ENCODE data around the gene OAT. TPM values are rescaled to one million over a fixed set of nuclear protein-coding genes. Genes with fewer than 3 reads are reported as not detected.

The OAT gene
- total RNA-seq, 3 donors from 2014 or later = 46.7 to 120 (median 69.6) TPM

- no peak for TF ChIP-seq CTCF (IDR thresholded peaks at IDR 0.05)
- ATAC-seq (no peak), DNase-seq (no peak)
- Histone ChIP-seq H3K4me3 (no peak overlapping the region), H3K4me1 (ENCODE audit: low read depth) (no peaks in the 10 kb centered on the region), H3K9me3 (no peaks in the 10 kb centered on the region), H3K36me3 (ENCODE audit: low read depth) (peaks cover 4% of the 10 kb centered on the region)
- intact Hi-C loops (cut with DNase I, micrococcal nuclease) = no loop called here
Observed at GRCh38 chr10:124401633-124402032, 17.1 kb downstream of the OAT start.

- intact Hi-C loops (cut with DNase I, micrococcal nuclease) = no loop called here
- DNase-seq (no peak), ATAC-seq (no peak)
- no peaks in the 10 kb centered on the region for H3K9me3 ChIP-seq
- no peaks in the 10 kb centered on the region for H3K4me1 ChIP-seq (ENCODE audit: low read depth)
- H3K4me3 ChIP-seq = no peak overlapping the region
- peaks cover under 1% of the 10 kb centered on the region for H3K36me3 ChIP-seq (ENCODE audit: low read depth)
- no peak for TF ChIP-seq CTCF (IDR thresholded peaks at IDR 0.05)
Observed at GRCh38 chr10:124394583-124394982, 24.1 kb downstream of the OAT start.

- H3K4me3 ChIP-seq = no peak overlapping the region
- no peak for ATAC-seq
- H3K36me3 ChIP-seq (ENCODE audit: low read depth) = no peaks in the 10 kb centered on the region
- peaks cover 6% of the 10 kb centered on the region for H3K4me1 ChIP-seq (ENCODE audit: low read depth)
- intact Hi-C loops (cut with DNase I, micrococcal nuclease) = no loop called here
- H3K9me3 ChIP-seq = no peaks in the 10 kb centered on the region
- no peak for TF ChIP-seq CTCF (IDR thresholded peaks at IDR 0.05)
- DNase-seq = no peak
Observed at GRCh38 chr10:124392626-124393342, 25.9 kb downstream of the OAT start.

GRCh38 chr10:124390471-124391187, 28.1 kb downstream of the OAT start:
- intact Hi-C loops (cut with DNase I, micrococcal nuclease) = loop anchor here in 1 of 2 donors (2.0 kb wide), 1 partner anchor 396 kb away; no protein-coding TSS in a partner anchor
- no peak for ATAC-seq
- TF ChIP-seq CTCF (IDR thresholded peaks at IDR 0.05) = no peak

GRCh38 chr10:124389613-124390361, 28.9 kb downstream of the OAT start:
- Histone ChIP-seq H3K4me3 (no peak overlapping the region), H3K9me3 (no peaks in the 10 kb centered on the region)

More at GRCh38 chr10:124390471-124391187, 28.1 kb downstream of the OAT start:
- H3K36me3 ChIP-seq (ENCODE audit: low read depth) = no peaks in the 10 kb centered on the region
- no peak for DNase-seq
- H3K9me3 ChIP-seq = no peaks in the 10 kb centered on the region
- H3K4me1 ChIP-seq (ENCODE audit: low read depth) = peaks cover 6% of the 10 kb centered on the region
- no peak overlapping the region for H3K4me3 ChIP-seq

More at GRCh38 chr10:124389613-124390361, 28.9 kb downstream of the OAT start:
- no peak for TF ChIP-seq CTCF (IDR thresholded peaks at IDR 0.05)
- intact Hi-C loops (cut with DNase I, micrococcal nuclease) = loop anchor here (2.0 to 10.0 kb wide), 3 partner anchors 395 to 805 kb away; no protein-coding TSS in a partner anchor
- peaks cover 6% of the 10 kb centered on the region for H3K4me1 ChIP-seq (ENCODE audit: low read depth)
- DNase-seq = no peak
- H3K36me3 ChIP-seq (ENCODE audit: low read depth) = no peaks in the 10 kb centered on the region
- no peak for ATAC-seq

Data from mucosa of descending colon (tissue), 3 donors.